Central memory CD8-positive, alpha-beta T cell (primary cell): ENCODE data around the gene NEIL3.

Experiments
- ATAC-seq: fragments of 150-1000 bp; cut with Tn5 transposase; replicated peaks from 2 replicates; pipeline ENCODE4 v1.10.0; 2022; ENCODE audit warnings: mild to moderate bottlenecking, moderate FRiP score, moderate number of reproducible peaks; ENCODE audit not compliant: poor library complexity, severe bottlenecking; ENCODE audit errors: extremely low read depth
- DNase-seq, 2 donors: peaks; one replicate each; pipeline ENCODE4 v3.0.0; 2021; ENCODE audit warnings: low spot score in 2 of 2
- H3K27ac Mint-ChIP-seq: one replicate; pipeline ENCODE4 v1.8.0; 2022; ENCODE audit warnings: low read depth, mild to moderate bottlenecking, moderate library complexity, mixed read lengths
- H3K27me3 Mint-ChIP-seq: one replicate; pipeline ENCODE4 v1.8.0; 2022; ENCODE audit warnings: mixed read lengths
- H3K36me3 Mint-ChIP-seq: one replicate; pipeline ENCODE4 v1.8.0; 2022; ENCODE audit warnings: mild to moderate bottlenecking, moderate library complexity, mixed read lengths; ENCODE audit not compliant: insufficient read depth
- H3K4me1 Mint-ChIP-seq: one replicate; pipeline ENCODE4 v1.8.0; 2022; ENCODE audit warnings: mixed read lengths
- H3K4me3 Mint-ChIP-seq: one replicate; pipeline ENCODE4 v1.8.0; 2022; ENCODE audit warnings: mild to moderate bottlenecking, moderate library complexity, mixed read lengths
- H3K9me3 Mint-ChIP-seq: one replicate; pipeline ENCODE4 v1.8.0; 2022; ENCODE audit warnings: mixed read lengths

Gene NEIL3

DNA sequence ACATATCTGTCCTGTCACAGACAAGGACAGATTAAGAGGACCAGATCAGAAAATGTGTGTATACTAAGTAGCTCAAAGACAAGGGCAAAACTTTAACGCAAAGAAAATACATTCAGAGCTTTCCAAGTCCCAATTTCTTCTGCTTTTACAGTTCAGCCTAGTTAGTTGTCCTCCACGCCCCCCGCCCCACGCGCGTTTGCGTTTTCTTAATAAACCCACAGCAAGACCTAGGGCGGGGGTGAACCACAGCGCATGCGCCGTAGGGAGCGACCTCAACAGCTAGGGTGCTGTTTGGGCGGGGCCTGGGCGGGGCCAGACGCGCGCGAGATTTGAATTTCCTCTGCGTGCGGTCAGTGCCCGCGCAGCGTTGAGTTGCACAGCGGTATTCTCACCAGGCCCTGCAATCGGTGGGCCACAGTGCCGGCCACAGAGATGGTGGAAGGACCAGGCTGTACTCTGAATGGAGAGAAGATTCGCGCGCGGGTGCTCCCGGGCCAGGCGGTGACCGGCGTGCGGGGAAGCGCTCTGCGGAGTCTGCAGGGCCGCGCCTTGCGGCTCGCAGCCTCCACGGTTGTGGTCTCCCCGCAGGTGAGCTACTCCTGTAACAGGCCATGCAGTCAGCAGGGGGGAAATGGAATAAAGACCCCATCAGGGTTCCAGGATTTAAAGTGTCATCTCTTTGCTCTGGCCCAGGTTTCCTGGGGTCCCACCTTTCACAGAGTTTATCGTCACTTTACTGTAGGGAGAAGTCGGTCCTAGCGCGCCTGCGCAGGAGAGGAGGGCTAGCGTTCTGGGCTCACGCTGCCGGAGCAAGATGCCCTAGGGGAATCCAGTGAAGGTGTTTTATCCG, at the start of gene NEIL3:
TSS of gene NEIL3 (plus strand) at position 353 of the 850 bp plus-strand sequence. CDS start at position 433, 80 bp downstream.
- H3K4me1 Mint-ChIP-seq, result peaks cover 28% of the 10 kb centered on the region
- H3K9me3 Mint-ChIP-seq, result no peaks in the 10 kb centered on the region
- H3K27me3 Mint-ChIP-seq, result no peaks in the 10 kb centered on the region
- peaks cover 7% of the 10 kb centered on the region for H3K36me3 Mint-ChIP-seq
- DNase-seq (peak; percentile 83 to 86), ATAC-seq (peak; percentile 86)
- peak within 1 kb of the TSS; percentile 64 for H3K27ac Mint-ChIP-seq
- peak within 1 kb of the TSS; percentile 95 for H3K4me3 Mint-ChIP-seq

DNA sequence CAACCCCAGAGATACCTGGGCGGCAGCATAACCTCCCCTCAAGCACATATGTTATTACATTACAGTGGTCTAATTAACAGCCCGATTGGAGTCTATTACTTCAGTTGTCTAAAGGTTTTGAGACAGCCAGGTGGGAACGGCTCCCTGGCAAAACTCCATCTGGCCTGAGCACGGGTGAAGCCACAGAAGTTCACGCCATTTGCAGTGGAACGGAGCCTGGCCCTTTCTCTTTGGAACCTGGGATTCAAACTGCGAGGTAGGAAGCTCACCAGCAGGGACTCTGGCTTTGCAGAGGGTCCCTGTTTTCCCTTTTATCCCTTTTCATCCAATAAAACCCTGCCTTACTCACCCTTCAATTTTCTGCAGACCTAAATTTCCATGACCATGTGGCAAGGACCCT, 45.9 kb upstream of the NEIL3 start:
- Mint-ChIP-seq H3K27me3 (peaks cover 12% of the 10 kb centered on the region), H3K36me3 (no peaks in the 10 kb centered on the region), H3K4me1 (no peaks in the 10 kb centered on the region), H3K4me3 (no peak overlapping the region), H3K9me3 (no peaks in the 10 kb centered on the region), H3K27ac (no peak overlapping the region)
- ATAC-seq (no peak), DNase-seq (no peak)

DNA sequence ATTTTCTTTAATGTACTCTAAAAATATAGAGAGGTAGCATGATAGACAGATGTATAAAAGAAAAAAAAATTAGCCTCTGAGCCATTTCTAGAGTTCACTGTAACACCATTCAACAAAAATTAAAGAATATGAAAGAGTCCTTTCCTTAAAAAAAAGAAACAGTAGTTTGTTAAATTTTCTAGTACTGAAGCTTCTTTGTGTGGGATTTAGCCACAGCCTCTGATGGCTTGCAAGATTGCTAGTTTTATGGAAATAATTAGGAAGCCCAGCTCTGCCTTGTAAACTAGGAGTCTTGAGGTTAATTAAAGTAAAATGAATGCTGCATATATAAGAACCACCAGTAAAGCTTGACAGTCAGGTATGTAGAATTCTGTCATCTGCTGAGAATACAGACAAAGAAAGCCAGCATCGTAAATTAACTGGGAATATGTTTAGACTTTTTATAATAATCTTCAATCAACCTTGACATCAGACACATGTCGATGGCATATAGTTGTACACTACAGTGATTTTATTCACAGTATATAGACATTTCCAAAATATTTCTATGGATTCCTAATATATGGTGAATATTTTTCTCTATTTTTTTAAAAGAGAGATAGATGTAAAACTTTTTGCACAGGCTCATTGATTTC, 44.8 kb upstream of the NEIL3 start:
- Mint-ChIP-seq H3K27me3 (peaks cover 9% of the 10 kb centered on the region), H3K27ac (no peak overlapping the region), H3K9me3 (no peaks in the 10 kb centered on the region), H3K4me1 (no peaks in the 10 kb centered on the region), H3K36me3 (no peaks in the 10 kb centered on the region), H3K4me3 (no peak overlapping the region)
- ATAC-seq (no peak), DNase-seq (no peak)

- Mint-ChIP-seq H3K4me3 (no peak overlapping the region), H3K27ac (no peak overlapping the region), H3K9me3 (no peaks in the 10 kb centered on the region), H3K36me3 (no peaks in the 10 kb centered on the region), H3K4me1 (no peaks in the 10 kb centered on the region), H3K27me3 (peaks cover under 1% of the 10 kb centered on the region)
- ATAC-seq, result no peak
- DNase-seq, result no peak
Observed at GRCh38 chr4:177265729-177266128, 43.9 kb upstream of the NEIL3 start.

GRCh38 chr4:177266506-177266905, 43.2 kb upstream of the NEIL3 start:
- ATAC-seq (no peak), DNase-seq (no peak)
- H3K27me3 Mint-ChIP-seq, result no peaks in the 10 kb centered on the region
- H3K4me3 Mint-ChIP-seq, result no peak overlapping the region
- H3K4me1 Mint-ChIP-seq, result no peaks in the 10 kb centered on the region
- H3K27ac Mint-ChIP-seq, result no peak overlapping the region
- no peaks in the 10 kb centered on the region for H3K9me3 Mint-ChIP-seq
- H3K36me3 Mint-ChIP-seq, result no peaks in the 10 kb centered on the region

- Mint-ChIP-seq H3K4me3 (no peak overlapping the region), H3K27ac (no peak overlapping the region), H3K9me3 (no peaks in the 10 kb centered on the region), H3K36me3 (no peaks in the 10 kb centered on the region), H3K4me1 (no peaks in the 10 kb centered on the region), H3K27me3 (no peaks in the 10 kb centered on the region)
- ATAC-seq, result no peak
- DNase-seq, result no peak
Observed at GRCh38 chr4:177267911-177268310, 41.8 kb upstream of the NEIL3 start.

DNA sequence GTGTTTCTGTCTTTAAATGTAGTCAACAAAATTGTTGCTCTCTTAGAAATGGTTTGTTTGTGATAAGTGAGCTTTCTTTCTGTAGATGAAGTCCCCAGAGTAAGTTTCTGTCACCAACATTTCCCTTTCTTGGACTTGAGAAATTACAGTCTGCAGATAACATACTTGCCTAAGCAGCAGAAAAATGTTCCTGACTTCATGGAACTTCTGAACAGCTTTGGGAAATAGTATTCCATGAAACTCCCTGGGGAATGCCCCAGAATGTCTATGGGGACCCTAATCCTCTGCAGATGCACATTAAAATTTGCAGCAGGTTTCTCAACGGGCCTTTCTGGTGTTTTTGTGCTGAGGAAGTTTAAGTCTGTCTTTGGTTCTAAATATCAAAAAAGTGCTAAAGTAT, 38.6 kb upstream of the NEIL3 start:
- no peak for ATAC-seq

DNA sequence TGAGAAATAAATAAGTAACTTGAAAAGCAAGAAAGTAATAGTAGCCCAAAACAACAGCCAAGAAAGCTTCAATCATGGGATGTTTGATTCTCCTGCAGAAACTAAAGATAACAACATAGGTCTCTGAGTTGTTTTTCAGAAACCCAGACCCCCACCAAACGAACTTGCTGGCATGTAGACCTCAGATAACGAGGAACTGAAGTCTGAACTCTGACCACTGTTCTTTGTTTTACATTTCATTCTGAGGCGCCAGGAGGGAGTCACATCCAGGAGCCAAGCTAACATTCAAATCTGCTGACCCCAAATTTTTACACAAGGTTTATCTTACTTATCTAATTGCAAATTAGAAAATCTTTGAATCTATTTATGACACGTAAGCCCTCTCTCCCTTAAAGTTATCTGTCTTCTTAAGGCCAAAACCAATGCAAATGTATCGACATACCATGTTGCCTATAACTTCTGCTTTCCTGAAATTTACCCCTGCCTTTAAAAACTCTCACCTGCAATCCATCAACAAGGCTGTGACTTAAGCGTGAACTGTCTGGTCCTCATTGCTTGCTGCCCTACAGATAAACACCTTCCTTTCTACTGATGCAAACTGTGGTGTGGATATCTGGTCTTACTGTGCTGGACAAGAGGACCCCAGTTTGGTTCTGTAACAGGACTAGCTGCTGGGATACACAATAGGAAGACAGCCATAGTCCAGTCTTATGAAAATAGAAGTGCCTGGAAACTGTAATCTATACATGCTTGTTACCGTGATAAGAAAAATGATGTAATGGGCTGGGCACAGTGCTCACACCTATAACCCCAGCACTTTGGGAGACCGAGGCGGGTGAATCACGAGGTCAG, 37.5 kb upstream of the NEIL3 start:
- DNase-seq (no peak), ATAC-seq (no peak)
- no peaks in the 10 kb centered on the region for H3K4me1 Mint-ChIP-seq
- no peak overlapping the region for H3K27ac Mint-ChIP-seq
- H3K4me3 Mint-ChIP-seq, result no peak overlapping the region
- H3K27me3 Mint-ChIP-seq, result no peaks in the 10 kb centered on the region
- no peaks in the 10 kb centered on the region for H3K9me3 Mint-ChIP-seq
- H3K36me3 Mint-ChIP-seq, result no peaks in the 10 kb centered on the region

More for the DNA sequence above, 38.6 kb upstream of the NEIL3 start:
- Mint-ChIP-seq H3K9me3 (no peaks in the 10 kb centered on the region), H3K36me3 (no peaks in the 10 kb centered on the region), H3K27me3 (no peaks in the 10 kb centered on the region), H3K4me1 (no peaks in the 10 kb centered on the region), H3K4me3 (no peak overlapping the region), H3K27ac (no peak overlapping the region)
- no peak for DNase-seq

- no peak overlapping the region for H3K27ac Mint-ChIP-seq
- H3K4me1 Mint-ChIP-seq, result no peaks in the 10 kb centered on the region
- ATAC-seq (no peak), DNase-seq (no peak)
- H3K4me3 Mint-ChIP-seq, result no peak overlapping the region
- no peaks in the 10 kb centered on the region for H3K36me3 Mint-ChIP-seq
- no peaks in the 10 kb centered on the region for H3K27me3 Mint-ChIP-seq
- no peaks in the 10 kb centered on the region for H3K9me3 Mint-ChIP-seq
Observed at GRCh38 chr4:177275999-177276398, 33.7 kb upstream of the NEIL3 start.

DNA sequence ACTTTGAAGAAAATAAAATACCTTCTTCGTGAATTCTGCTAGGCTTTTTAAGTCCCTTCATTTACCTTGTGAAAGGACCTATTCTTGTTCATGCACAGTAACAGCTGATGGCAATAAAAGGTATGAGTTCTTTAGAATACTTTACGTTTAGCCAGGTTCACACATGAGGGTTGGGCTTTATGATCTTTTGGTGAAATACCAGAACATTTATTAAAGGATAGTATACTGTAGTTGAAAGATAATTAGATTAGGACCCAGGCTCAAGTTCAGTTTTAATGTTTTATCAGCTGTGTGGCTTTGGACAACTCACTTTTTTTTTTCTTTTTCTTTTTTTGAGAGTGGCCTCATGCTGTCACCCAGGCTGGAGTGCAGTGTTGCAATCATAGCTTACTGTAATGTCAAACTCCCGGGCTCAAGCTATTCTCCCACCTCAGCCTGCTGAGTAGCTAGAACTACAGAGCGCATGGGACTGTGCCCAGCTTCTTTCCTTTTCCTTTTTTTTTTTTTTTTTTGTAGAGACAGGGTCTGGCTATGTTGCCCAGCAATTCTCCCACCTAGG, 28.2 kb upstream of the NEIL3 start:
- DNase-seq (no peak), ATAC-seq (no peak)
- Mint-ChIP-seq H3K27me3 (no peaks in the 10 kb centered on the region), H3K9me3 (no peaks in the 10 kb centered on the region), H3K27ac (no peak overlapping the region), H3K4me3 (no peak overlapping the region), H3K36me3 (no peaks in the 10 kb centered on the region), H3K4me1 (peaks cover 5% of the 10 kb centered on the region)

DNA sequence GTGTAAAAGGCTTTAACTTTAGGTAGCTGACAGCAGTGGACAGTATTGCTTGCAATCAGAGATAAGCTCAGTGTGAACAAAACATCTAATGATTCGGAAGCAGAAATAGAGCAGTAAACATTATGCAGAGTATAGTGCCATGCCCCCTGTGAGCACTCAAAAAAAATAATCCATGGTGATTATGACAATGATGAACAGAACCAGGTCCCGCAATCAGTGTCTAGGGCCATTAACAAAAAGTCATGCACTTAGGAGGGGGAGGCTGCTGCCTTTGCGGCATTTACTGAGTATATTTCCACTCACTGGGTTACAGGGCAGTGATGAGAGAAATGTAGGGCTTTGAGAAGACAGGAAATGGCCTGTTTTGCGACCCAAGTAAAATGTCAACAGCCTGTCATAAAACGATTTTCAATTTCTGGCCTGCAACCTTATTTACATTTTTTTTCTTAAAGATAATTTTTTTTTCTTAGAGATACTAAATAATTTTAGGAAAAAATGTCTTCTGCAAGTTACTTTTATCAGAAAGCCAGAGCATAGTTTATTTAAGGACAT, 27.3 kb upstream of the NEIL3 start:
- H3K4me3 Mint-ChIP-seq, result no peak overlapping the region
- H3K9me3 Mint-ChIP-seq, result no peaks in the 10 kb centered on the region
- H3K27me3 Mint-ChIP-seq, result no peaks in the 10 kb centered on the region
- ATAC-seq, result no peak
- DNase-seq, result no peak
- peaks cover 5% of the 10 kb centered on the region for H3K4me1 Mint-ChIP-seq
- H3K36me3 Mint-ChIP-seq, result no peaks in the 10 kb centered on the region
- no peak overlapping the region for H3K27ac Mint-ChIP-seq

- no peak for ATAC-seq
- no peaks in the 10 kb centered on the region for H3K27me3 Mint-ChIP-seq
- no peak overlapping the region for H3K27ac Mint-ChIP-seq
- H3K36me3 Mint-ChIP-seq, result no peaks in the 10 kb centered on the region
- no peak for DNase-seq
- H3K4me3 Mint-ChIP-seq, result no peak overlapping the region
- peaks cover 5% of the 10 kb centered on the region for H3K4me1 Mint-ChIP-seq
- H3K9me3 Mint-ChIP-seq, result no peaks in the 10 kb centered on the region
Observed at GRCh38 chr4:177283167-177283566, 26.5 kb upstream of the NEIL3 start.
